ENCODE results near the gene TSPAN15.

TSPAN15 gene

GRCh38 chr10:69501657-69502056 is 50.4 kb downstream of the TSPAN15 start:
- no peak overlapping the region for H3K27ac ChIP-seq (ENCODE audit: low read depth, low read length)
- H2BK120ac ChIP-seq (ENCODE audit: insufficient read depth, low read length, poor library complexity) = no peak overlapping the region
- DNase-seq = no peak
- no peak overlapping the region for H3K18ac ChIP-seq (ENCODE audit: low read length)
- H3K9ac ChIP-seq (ENCODE audit: low read length) = no peak overlapping the region
- H4K8ac ChIP-seq (ENCODE audit: low read depth, low read length) = no peak overlapping the region
- H3K79me1 ChIP-seq (ENCODE audit: low read length) = no peaks in the 10 kb centered on the region
- H3K27me3 ChIP-seq (ENCODE audit: insufficient read depth, low read length) = no peaks in the 10 kb centered on the region
- H3K36me3 ChIP-seq (ENCODE audit: control insufficient read depth in 1 of 2, insufficient read depth in 2 of 2, low read length in 2 of 2) = peaks cover 0 to 2% of the 10 kb centered on the region in 2 experiments
- peaks cover 2 to 3% of the 10 kb centered on the region in 2 experiments for H3K4me1 ChIP-seq (ENCODE audit: control insufficient read depth in 1 of 2, insufficient read depth in 2 of 2, low read length in 2 of 2)
- no peak overlapping the region for H3K4ac ChIP-seq (ENCODE audit: low read depth, low read length)
- no peak overlapping the region for H3K4me3 ChIP-seq (ENCODE audit: low read depth, low read length)
- H4K12ac ChIP-seq (ENCODE audit: low read depth, low read length) = no peak overlapping the region
- no peak overlapping the region for H4K91ac ChIP-seq (ENCODE audit: low read depth, low read length)
- H3K9me3 ChIP-seq (ENCODE audit: insufficient read depth, low read depth, low read length) = no peaks in the 10 kb centered on the region
- H3K14ac ChIP-seq (ENCODE audit: low read length) = no peak overlapping the region
- no CpG with 5 or more reads among the region's 6 CpGs for WGBS (ENCODE audit: extremely low coverage, insufficient coverage, insufficient read length)
- H3K4me2 ChIP-seq (ENCODE audit: low read length) = no peak overlapping the region
- H2BK5ac ChIP-seq (ENCODE audit: low read depth, low read length, poor library complexity) = no peak overlapping the region
- no peak overlapping the region for H2BK12ac ChIP-seq (ENCODE audit: low read length)
- H2AK5ac ChIP-seq (ENCODE audit: low read length) = no peak overlapping the region
- H3K23ac ChIP-seq (ENCODE audit: low read length) = no peak overlapping the region
- no peaks in the 10 kb centered on the region for H3K79me2 ChIP-seq (ENCODE audit: control insufficient read depth, insufficient read depth, low read length, poor library complexity)
- no peak overlapping the region for H2AFZ ChIP-seq (ENCODE audit: insufficient read depth, low read length, poor library complexity)

- Histone ChIP-seq H3K79me1 (ENCODE audit: low read length) (no peaks in the 10 kb centered on the region), H4K8ac (ENCODE audit: low read depth, low read length) (no peak overlapping the region), H2BK5ac (ENCODE audit: low read depth, low read length, poor library complexity) (no peak overlapping the region), H2BK120ac (ENCODE audit: insufficient read depth, low read length, poor library complexity) (no peak overlapping the region), H3K4ac (ENCODE audit: low read depth, low read length) (no peak overlapping the region), H2AK5ac (ENCODE audit: low read length) (no peak overlapping the region), H3K4me3 (ENCODE audit: low read depth, low read length) (no peak overlapping the region), H2BK12ac (ENCODE audit: low read length) (no peak overlapping the region), H3K4me2 (ENCODE audit: low read length) (no peak overlapping the region), H2AFZ (ENCODE audit: insufficient read depth, low read length, poor library complexity) (no peak overlapping the region), H3K4me1 (ENCODE audit: control insufficient read depth in 1 of 2, insufficient read depth in 2 of 2, low read length in 2 of 2) (peaks cover 2 to 4% of the 10 kb centered on the region in 2 experiments), H3K14ac (ENCODE audit: low read length) (no peak overlapping the region), H3K9me3 (ENCODE audit: insufficient read depth, low read depth, low read length) (no peaks in the 10 kb centered on the region), H4K91ac (ENCODE audit: low read depth, low read length) (no peak overlapping the region), H3K23ac (ENCODE audit: low read length) (no peak overlapping the region), H3K18ac (ENCODE audit: low read length) (no peak overlapping the region), H3K27ac (ENCODE audit: low read depth, low read length) (no peak overlapping the region), H3K9ac (ENCODE audit: low read length) (no peak overlapping the region), H3K27me3 (ENCODE audit: insufficient read depth, low read length) (no peaks in the 10 kb centered on the region), H3K36me3 (ENCODE audit: control insufficient read depth in 1 of 2, insufficient read depth in 2 of 2, low read length in 2 of 2) (peaks cover 0 to 2% of the 10 kb centered on the region in 2 experiments), H4K12ac (ENCODE audit: low read depth, low read length) (no peak overlapping the region), H3K79me2 (ENCODE audit: control insufficient read depth, insufficient read depth, low read length, poor library complexity) (no peaks in the 10 kb centered on the region)
- no peak for DNase-seq
- WGBS (ENCODE audit: extremely low coverage, insufficient coverage, insufficient read length) = no CpG with 5 or more reads among the region's 4 CpGs
Measured at GRCh38 chr10:69502589-69502988, 51.3 kb downstream of the TSPAN15 start.

- no peak overlapping the region for H3K14ac ChIP-seq (ENCODE audit: low read length)
- H3K27me3 ChIP-seq (ENCODE audit: insufficient read depth, low read length) = no peaks in the 10 kb centered on the region
- H3K4me2 ChIP-seq (ENCODE audit: low read length) = no peak overlapping the region
- peaks cover 0 to 2% of the 10 kb centered on the region in 2 experiments for H3K36me3 ChIP-seq (ENCODE audit: control insufficient read depth in 1 of 2, insufficient read depth in 2 of 2, low read length in 2 of 2)
- no CpG with 5 or more reads among the region's 18 CpGs for WGBS (ENCODE audit: extremely low coverage, insufficient coverage, insufficient read length)
- H2BK12ac ChIP-seq (ENCODE audit: low read length) = no peak overlapping the region
- H3K79me1 ChIP-seq (ENCODE audit: low read length) = no peaks in the 10 kb centered on the region
- no peak overlapping the region for H4K8ac ChIP-seq (ENCODE audit: low read depth, low read length)
- peaks cover 2 to 4% of the 10 kb centered on the region in 2 experiments for H3K4me1 ChIP-seq (ENCODE audit: control insufficient read depth in 1 of 2, insufficient read depth in 2 of 2, low read length in 2 of 2)
- no peak for DNase-seq
- no peak overlapping the region for H3K4me3 ChIP-seq (ENCODE audit: low read depth, low read length)
- H3K18ac ChIP-seq (ENCODE audit: low read length) = no peak overlapping the region
- H2AK5ac ChIP-seq (ENCODE audit: low read length) = no peak overlapping the region
- H3K4ac ChIP-seq (ENCODE audit: low read depth, low read length) = no peak overlapping the region
- H2BK5ac ChIP-seq (ENCODE audit: low read depth, low read length, poor library complexity) = no peak overlapping the region
- no peak overlapping the region for H2BK120ac ChIP-seq (ENCODE audit: insufficient read depth, low read length, poor library complexity)
- H3K79me2 ChIP-seq (ENCODE audit: control insufficient read depth, insufficient read depth, low read length, poor library complexity) = no peaks in the 10 kb centered on the region
- no peak overlapping the region for H2AFZ ChIP-seq (ENCODE audit: insufficient read depth, low read length, poor library complexity)
- H3K9ac ChIP-seq (ENCODE audit: low read length) = no peak overlapping the region
- H4K12ac ChIP-seq (ENCODE audit: low read depth, low read length) = no peak overlapping the region
- H3K27ac ChIP-seq (ENCODE audit: low read depth, low read length) = no peak overlapping the region
- no peak overlapping the region for H3K23ac ChIP-seq (ENCODE audit: low read length)
- H3K9me3 ChIP-seq (ENCODE audit: insufficient read depth, low read depth, low read length) = no peaks in the 10 kb centered on the region
- H4K91ac ChIP-seq (ENCODE audit: low read depth, low read length) = no peak overlapping the region
Measured at GRCh38 chr10:69503001-69503895, 52.0 kb downstream of the TSPAN15 start.

- no peak overlapping the region for H4K12ac ChIP-seq (ENCODE audit: low read depth, low read length)
- H3K9me3 ChIP-seq (ENCODE audit: insufficient read depth, low read depth, low read length) = no peaks in the 10 kb centered on the region
- H3K4me2 ChIP-seq (ENCODE audit: low read length) = no peak overlapping the region
- no peak overlapping the region for H3K23ac ChIP-seq (ENCODE audit: low read length)
- DNase-seq = no peak
- no peak overlapping the region for H4K91ac ChIP-seq (ENCODE audit: low read depth, low read length)
- no peak overlapping the region for H3K4me3 ChIP-seq (ENCODE audit: low read depth, low read length)
- WGBS (ENCODE audit: extremely low coverage, insufficient coverage, insufficient read length) = no CpG with 5 or more reads among the region's 11 CpGs
- H3K36me3 ChIP-seq (ENCODE audit: control insufficient read depth in 1 of 2, insufficient read depth in 2 of 2, low read length in 2 of 2) = peaks cover 0 to 4% of the 10 kb centered on the region in 2 experiments
- H3K4ac ChIP-seq (ENCODE audit: low read depth, low read length) = no peak overlapping the region
- no peak overlapping the region for H4K8ac ChIP-seq (ENCODE audit: low read depth, low read length)
- no peak overlapping the region for H2AK5ac ChIP-seq (ENCODE audit: low read length)
- H3K9ac ChIP-seq (ENCODE audit: low read length) = no peak overlapping the region
- no peak overlapping the region for H2BK120ac ChIP-seq (ENCODE audit: insufficient read depth, low read length, poor library complexity)
- no peak overlapping the region for H2BK12ac ChIP-seq (ENCODE audit: low read length)
- H3K18ac ChIP-seq (ENCODE audit: low read length) = no peak overlapping the region
- H2BK5ac ChIP-seq (ENCODE audit: low read depth, low read length, poor library complexity) = no peak overlapping the region
- H2AFZ ChIP-seq (ENCODE audit: insufficient read depth, low read length, poor library complexity) = no peak overlapping the region
- H3K14ac ChIP-seq (ENCODE audit: low read length) = no peak overlapping the region
- no peaks in the 10 kb centered on the region for H3K79me1 ChIP-seq (ENCODE audit: low read length)
- H3K4me1 ChIP-seq (ENCODE audit: control insufficient read depth in 1 of 2, insufficient read depth in 2 of 2, low read length in 2 of 2) = peaks cover 2 to 4% of the 10 kb centered on the region in 2 experiments
- no peaks in the 10 kb centered on the region for H3K79me2 ChIP-seq (ENCODE audit: control insufficient read depth, insufficient read depth, low read length, poor library complexity)
- no peak overlapping the region for H3K27ac ChIP-seq (ENCODE audit: low read depth, low read length)
- no peaks in the 10 kb centered on the region for H3K27me3 ChIP-seq (ENCODE audit: insufficient read depth, low read length)
Measured at GRCh38 chr10:69503896-69504265, 52.6 kb downstream of the TSPAN15 start.

Measured in trophoblast cell (in vitro differentiated cells and primary cell).